Body of pancreas (tissue), 4 donors: ENCODE results near the gene NF1. TPM values are rescaled to one million over a fixed set of nuclear protein-coding genes. Genes with fewer than 3 reads are reported as not detected.

Experiments
- ATAC-seq: fragments of 150-250 bp; one replicate; pipeline ENCODE4 v1.9.1; 2016
- DNase-seq, 4 donors: peaks; one replicate each; pipeline ENCODE4 v3.0.0-alpha.2; 2019
- H3K27ac ChIP-seq, 4 donors: fragments of 200-600 bp; sonication (generic); 1 replicate in 3 of 4; 2 replicates in 1 of 4; pipeline versions ENCODE4 v1.5.1 to v1.6.1; 2016 to 2019; ENCODE audit warnings: mild to moderate bottlenecking in 1 of 4, mixed read lengths in 1 of 4, moderate library complexity in 1 of 4
- H3K27me3 ChIP-seq, 2 donors: fragments of 200-600 bp; sonication (generic); one replicate each; pipeline ENCODE4 v1.6.0; 2016; ENCODE audit warnings: mild to moderate bottlenecking in 1 of 2
- H3K36me3 ChIP-seq, 2 donors: fragments of 200-600 bp; sonication (generic); replicated peaks in 1 of 2; 2 replicates each; pipeline ENCODE4 v1.5.1; 2016; ENCODE audit warnings: low read depth in 2 of 2; ENCODE audit not compliant: insufficient read depth in 1 of 2
- H3K4me1 ChIP-seq: fragments of 200-600 bp; sonication (generic); one replicate; pipeline ENCODE4 v1.6.0; 2016
- H3K4me3 ChIP-seq, 2 donors: fragments of 200-600 bp; sonication (generic); 1 replicate in 1 of 2; 2 replicates in 1 of 2; pipeline ENCODE4 v1.5.1; 2016 to 2019
- H3K9me3 ChIP-seq, 3 donors: fragments of 200-600 bp; sonication (generic); 1 replicate in 2 of 3; 2 replicates in 1 of 3; pipeline ENCODE4 v1.5.1; 2016
- POLR2A ChIP-seq, 3 donors: fragments of 450-650 bp; IDR thresholded peaks; one replicate each; pipeline ENCODE4 v1.6.1; 2016; ENCODE audit warnings: antibody characterized with exemption in 3 of 3, mild to moderate bottlenecking in 2 of 3
- WGBS, 2 donors: methylation state at CpG; one replicate each; pipeline ENCODE4 v1.1.5; 2017; 5-methylcytosine and 5-hydroxymethylcytosine counted together
- intact Hi-C: fragments of 100-400 bp; cut with DNase I; formaldehyde crosslinking; loops from one replicate; pipeline ENCODE4 v1.15.1; 2023
- total RNA-seq, 2 donors: library from RNA; depleted of rRNA; stranded (reverse); fragments of >200 nt; gene quantifications; one replicate each; pipeline ENCODE4 v1.1.0, GENCODE V29; 2016
- TF ChIP-seq, protein P1 (sequence below), 7 experiments: fragments of 450-650 bp in 4 of 7; fragments of 200-600 bp in 3 of 7; sonication (generic) in 3 of 7; IDR thresholded peaks; one replicate each; pipeline ENCODE4 v1.5.1; 2016 to 2019; ENCODE audit warnings: antibody characterized with exemption in 7 of 7

The NF1 gene
- total RNA-seq, 2 donors from 2014 or later: 54.7 to 57.1 TPM

DNA sequence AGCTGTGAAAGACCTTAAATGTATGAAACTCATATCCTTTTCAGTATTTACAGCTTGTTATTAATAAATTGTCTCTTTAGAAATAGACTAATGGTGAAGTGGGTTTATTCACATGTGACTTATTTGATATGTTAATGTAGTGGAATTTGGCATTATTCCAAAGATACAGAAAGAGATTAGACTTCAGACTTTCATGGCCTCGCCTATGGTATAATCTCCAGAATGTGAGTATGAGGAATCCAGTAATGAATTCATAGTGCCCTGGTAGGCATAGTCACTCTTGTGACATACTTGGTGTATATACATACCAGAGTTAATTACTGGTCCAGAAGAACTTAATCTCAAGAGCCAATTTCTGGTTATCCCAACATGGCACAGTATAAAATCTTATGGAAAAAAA is 129.6 kb downstream of the NF1 start:
- H3K27me3 ChIP-seq: no peaks in the 10 kb centered on the region
- DNase-seq (no peak), ATAC-seq (no peak)
- no peaks in the 10 kb centered on the region for H3K9me3 ChIP-seq
- H3K36me3 ChIP-seq: peaks cover 0 to 6% of the 10 kb centered on the region in 2 donors
- H3K27ac ChIP-seq: no peak overlapping the region
- H3K4me3 ChIP-seq: no peak overlapping the region
- intact Hi-C loops: no loop called here
- no peaks in the 10 kb centered on the region for H3K4me1 ChIP-seq
- 90 to 95% methylated on average over 1 of the region's 1 CpG for WGBS, 2 donors
- TF ChIP-seq POLR2A (IDR thresholded peaks at IDR 0.05): no peak
- TF ChIP-seq, protein P1, sequence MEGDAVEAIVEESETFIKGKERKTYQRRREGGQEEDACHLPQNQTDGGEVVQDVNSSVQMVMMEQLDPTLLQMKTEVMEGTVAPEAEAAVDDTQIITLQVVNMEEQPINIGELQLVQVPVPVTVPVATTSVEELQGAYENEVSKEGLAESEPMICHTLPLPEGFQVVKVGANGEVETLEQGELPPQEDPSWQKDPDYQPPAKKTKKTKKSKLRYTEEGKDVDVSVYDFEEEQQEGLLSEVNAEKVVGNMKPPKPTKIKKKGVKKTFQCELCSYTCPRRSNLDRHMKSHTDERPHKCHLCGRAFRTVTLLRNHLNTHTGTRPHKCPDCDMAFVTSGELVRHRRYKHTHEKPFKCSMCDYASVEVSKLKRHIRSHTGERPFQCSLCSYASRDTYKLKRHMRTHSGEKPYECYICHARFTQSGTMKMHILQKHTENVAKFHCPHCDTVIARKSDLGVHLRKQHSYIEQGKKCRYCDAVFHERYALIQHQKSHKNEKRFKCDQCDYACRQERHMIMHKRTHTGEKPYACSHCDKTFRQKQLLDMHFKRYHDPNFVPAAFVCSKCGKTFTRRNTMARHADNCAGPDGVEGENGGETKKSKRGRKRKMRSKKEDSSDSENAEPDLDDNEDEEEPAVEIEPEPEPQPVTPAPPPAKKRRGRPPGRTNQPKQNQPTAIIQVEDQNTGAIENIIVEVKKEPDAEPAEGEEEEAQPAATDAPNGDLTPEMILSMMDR (IDR thresholded peaks at IDR 0.05): no peak

DNA sequence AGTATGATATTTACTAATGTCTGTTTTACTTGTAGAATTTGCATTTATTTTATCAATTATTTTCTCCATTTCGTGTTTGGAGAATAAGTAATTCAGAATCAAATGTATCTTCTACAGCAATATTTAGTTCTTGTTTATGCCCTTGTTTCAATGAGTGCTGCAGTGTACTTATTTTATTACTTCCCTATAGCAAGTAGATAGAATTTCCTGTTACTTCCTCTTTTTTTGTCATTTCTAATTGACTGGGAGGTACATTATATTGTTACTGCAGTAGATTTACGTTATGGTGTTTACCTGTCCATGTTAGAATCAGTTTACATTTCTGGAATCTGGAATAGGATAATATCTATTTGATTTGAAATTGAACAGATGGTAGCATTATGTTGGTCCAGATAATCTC is 131.1 kb downstream of the NF1 start:
- intact Hi-C loops: no loop called here
- Histone ChIP-seq H3K9me3 (no peaks in the 10 kb centered on the region), H3K4me1 (no peaks in the 10 kb centered on the region), H3K36me3 (peaks cover 0 to 8% of the 10 kb centered on the region in 2 donors), H3K27ac (no peak overlapping the region), H3K4me3 (no peak overlapping the region), H3K27me3 (no peaks in the 10 kb centered on the region)
- ATAC-seq (no peak), DNase-seq (no peak)
- TF ChIP-seq, protein P1 (IDR thresholded peaks at IDR 0.05): no peak
- TF ChIP-seq POLR2A (IDR thresholded peaks at IDR 0.05): no peak
- 53 to 68% methylated on average over 2 of the region's 2 CpGs for WGBS, 2 donors

DNA sequence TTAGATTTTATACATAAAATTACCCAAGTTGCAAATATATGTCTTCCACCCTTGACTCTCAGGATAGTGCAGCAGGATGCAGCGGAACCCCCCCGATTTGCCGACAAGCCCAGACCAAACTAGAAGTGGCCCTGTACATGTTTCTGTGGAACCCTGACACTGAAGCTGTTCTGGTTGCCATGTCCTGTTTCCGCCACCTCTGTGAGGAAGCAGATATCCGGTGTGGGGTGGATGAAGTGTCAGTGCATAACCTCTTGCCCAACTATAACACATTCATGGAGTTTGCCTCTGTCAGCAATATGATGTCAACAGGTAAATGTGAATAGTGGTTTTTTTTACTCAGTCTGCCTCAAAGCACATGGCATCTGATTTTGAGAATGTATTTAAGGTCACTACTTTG is 131.6 kb downstream of the NF1 start:
- 65 to 82% methylated on average over 5 of the region's 5 CpGs for WGBS, 2 donors
- intact Hi-C loops: no loop called here
- no peaks in the 10 kb centered on the region for H3K27me3 ChIP-seq
- H3K27ac ChIP-seq: no peak overlapping the region
- DNase-seq: no peak
- TF ChIP-seq, protein P1 (IDR thresholded peaks at IDR 0.05): no peak
- TF ChIP-seq POLR2A (IDR thresholded peaks at IDR 0.05): no peak
- peaks cover 0 to 8% of the 10 kb centered on the region in 2 donors for H3K36me3 ChIP-seq
- ATAC-seq: no peak
- H3K9me3 ChIP-seq: no peaks in the 10 kb centered on the region
- H3K4me1 ChIP-seq: no peaks in the 10 kb centered on the region
- no peak overlapping the region for H3K4me3 ChIP-seq

DNA sequence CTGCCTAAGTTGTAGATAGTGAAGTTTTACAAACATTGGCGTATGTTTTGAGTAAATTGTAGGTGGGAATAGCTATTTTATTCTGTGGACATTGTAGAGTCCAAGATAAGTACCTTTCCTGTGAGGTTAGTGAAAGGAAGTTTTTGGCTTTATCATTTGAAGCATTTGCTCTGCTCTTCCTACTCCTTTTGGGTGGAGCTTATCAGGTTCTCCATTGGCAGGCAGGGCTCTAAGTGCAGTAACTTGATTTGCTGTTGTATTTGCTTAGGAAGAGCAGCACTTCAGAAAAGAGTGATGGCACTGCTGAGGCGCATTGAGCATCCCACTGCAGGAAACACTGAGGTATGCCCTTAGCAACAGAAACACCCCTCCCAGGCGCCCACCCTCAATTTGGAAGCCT is 132.2 kb downstream of the NF1 start:
- no peak for DNase-seq
- Histone ChIP-seq H3K4me1 (no peaks in the 10 kb centered on the region), H3K9me3 (no peaks in the 10 kb centered on the region), H3K36me3 (peaks cover 0 to 8% of the 10 kb centered on the region in 2 donors), H3K4me3 (no peak overlapping the region), H3K27ac (no peak overlapping the region), H3K27me3 (no peaks in the 10 kb centered on the region)
- 71 to 81% methylated on average over 3 of the region's 3 CpGs for WGBS, 2 donors
- TF ChIP-seq POLR2A (IDR thresholded peaks at IDR 0.05): no peak
- TF ChIP-seq, protein P1 (IDR thresholded peaks at IDR 0.05): no peak
- no peak for ATAC-seq
- intact Hi-C loops: no loop called here

DNA sequence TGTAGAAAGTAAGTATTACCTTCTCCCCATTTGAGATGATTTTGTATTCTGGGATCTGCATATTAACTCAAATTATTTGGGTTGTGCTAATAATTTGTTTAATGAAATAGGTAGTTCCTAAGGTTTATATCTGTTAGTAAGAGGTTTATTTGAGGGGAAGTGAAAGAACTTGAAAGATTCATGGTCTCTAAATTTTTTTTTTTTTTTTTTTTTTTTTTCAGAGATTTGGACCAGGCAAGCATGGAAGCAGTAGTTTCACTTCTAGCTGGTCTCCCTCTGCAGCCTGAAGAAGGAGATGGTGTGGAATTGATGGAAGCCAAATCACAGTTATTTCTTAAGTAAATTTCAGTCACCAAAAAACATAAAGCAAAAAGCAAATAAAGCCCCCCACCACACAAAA is 137.1 kb downstream of the NF1 start:
- no peak for DNase-seq
- H3K27ac ChIP-seq: no peak overlapping the region
- no peaks in the 10 kb centered on the region for H3K9me3 ChIP-seq
- no peak overlapping the region for H3K4me3 ChIP-seq
- ATAC-seq: no peak
- peaks cover 0 to 16% of the 10 kb centered on the region in 2 donors for H3K36me3 ChIP-seq
- no peaks in the 10 kb centered on the region for H3K4me1 ChIP-seq
- intact Hi-C loops: no loop called here
- TF ChIP-seq, protein P1 (IDR thresholded peaks at IDR 0.05): no peak
- no peak for TF ChIP-seq POLR2A (IDR thresholded peaks at IDR 0.05)
- H3K27me3 ChIP-seq: no peaks in the 10 kb centered on the region
